SHP77 (cell line): ENCODE data around the gene PEDS1.
"Not testable (repeated sequence)": the region's sequence is repeated elsewhere in the genome, so short reads cannot be mapped to it uniquely, and the experiment has no call there.

Source experiments
- DNase-seq, 2 experiments: peaks; one replicate each; lab custom pipeline; 2025; lab: John Stamatoyannopoulos, UW

The PEDS1 gene

DNA sequence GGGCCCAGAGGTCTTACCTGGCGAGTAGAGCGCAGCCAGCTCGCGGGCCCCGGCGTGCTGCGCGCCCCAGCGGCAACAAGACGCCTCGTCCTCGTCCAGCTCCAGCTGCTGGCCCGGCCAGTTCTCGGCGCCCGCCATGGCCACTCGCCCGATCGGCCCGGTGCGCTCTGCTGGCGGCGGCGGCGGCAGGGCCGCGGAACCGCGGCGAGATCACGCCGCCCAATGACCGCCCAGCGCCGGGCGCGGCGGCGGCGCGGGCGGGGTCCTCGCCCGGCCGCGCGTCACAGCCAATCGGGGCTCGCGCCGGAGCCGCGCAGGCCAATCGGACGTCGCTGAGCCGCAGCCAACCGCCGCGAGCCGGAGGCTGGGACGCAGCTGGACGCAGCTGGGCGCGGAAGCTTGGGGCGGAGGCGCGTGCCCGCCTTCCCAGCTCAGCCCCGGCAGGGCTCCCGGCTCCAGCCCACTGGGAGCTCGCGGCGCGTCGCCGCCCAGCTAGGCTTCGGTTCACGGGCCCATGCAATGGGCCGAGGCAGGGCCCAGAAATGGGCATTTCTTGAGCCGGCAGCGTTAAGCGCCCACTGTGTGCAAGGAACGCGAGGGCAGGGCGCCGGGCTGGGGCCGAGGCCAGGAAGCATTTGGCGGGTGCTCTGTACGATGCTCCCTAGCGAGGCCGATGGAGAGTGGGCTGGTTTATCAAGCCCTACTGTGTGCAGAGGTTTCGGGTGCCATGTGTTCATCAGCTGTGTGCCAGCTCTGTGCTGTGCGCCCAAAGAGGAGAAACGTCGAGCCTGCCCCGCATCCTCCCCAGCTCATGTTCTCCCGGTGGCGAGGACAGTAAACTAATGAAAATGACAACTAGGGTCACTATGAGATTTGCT, at the start of gene PEDS1:
TSS of gene PEDS1 (minus strand) at position 224 of the 878 bp plus-strand sequence. CDS start at position 138, 86 bp downstream.
- peak; percentile 65 to 87 for DNase-seq

DNA sequence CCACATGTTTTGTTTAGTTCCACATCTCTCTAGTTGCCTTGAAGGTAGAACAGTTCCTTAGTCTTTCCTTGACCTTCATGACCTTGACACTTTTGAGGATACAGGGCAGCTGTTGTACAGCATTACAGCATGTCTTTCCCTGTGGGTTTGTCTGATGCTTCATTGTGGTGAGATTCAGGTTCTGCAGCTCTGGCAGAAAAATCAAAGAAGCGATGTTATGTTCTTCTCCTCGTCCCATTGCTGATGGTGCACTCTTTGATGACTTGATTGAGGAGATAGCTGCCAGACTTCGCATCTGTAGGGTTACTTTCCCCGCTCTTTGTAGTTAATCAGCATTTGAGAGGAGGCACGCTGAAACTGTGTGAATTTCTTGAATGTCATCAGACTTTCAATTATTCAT, 49.2 kb upstream of the PEDS1 start:
- DNase-seq, result no peak

DNA sequence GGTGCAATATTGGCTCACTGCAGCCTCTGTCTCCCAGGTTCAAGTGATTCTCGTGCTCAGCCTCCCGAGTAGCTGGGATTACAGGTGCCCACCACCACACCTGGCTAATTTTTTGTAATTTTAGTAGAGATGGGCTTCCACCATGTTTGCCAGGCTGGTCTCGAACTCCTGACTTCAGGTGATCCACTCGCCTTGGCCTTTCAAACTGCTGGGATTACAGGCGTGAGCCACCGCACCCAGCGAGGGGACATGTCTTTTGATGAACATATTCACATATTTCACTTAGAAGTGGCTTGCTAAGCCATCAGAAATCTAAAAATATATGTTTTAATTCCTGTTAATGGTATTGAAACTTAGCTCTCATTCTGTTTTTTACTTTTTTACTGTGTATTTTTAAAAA, 48.2 kb upstream of the PEDS1 start:
- not testable (repeated sequence) for DNase-seq

DNA sequence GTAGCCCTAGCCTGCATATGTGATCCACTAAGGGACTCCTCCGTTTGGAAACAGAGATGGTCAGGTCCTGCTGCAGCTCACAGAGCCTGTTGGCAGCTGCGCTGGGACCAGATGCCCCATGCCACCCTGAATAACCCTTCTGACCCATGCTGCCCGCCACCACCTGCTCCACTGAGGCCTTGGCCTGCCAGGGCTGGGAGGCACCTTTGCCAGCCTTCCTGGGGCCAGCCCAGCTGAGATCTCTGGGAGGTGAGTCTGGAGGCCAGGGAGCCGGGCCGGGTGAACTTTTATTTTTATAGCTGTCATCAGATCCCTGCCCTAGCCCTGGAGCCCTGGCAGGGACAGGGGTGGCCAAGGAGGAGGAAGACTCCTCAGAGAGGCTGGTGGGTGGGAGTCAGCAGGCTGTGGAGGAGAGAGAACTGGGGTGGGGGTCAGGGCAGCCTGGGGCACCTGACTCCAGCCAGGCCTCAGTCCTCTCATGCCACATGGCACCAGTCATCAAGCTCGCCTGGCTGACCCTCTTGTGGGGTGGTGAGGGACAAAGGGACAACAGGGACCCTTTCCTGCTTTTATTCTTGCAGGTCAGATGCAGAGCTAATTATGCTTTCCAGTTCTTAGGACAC, 47.1 kb upstream of the PEDS1 start:
- no peak for DNase-seq

DNA sequence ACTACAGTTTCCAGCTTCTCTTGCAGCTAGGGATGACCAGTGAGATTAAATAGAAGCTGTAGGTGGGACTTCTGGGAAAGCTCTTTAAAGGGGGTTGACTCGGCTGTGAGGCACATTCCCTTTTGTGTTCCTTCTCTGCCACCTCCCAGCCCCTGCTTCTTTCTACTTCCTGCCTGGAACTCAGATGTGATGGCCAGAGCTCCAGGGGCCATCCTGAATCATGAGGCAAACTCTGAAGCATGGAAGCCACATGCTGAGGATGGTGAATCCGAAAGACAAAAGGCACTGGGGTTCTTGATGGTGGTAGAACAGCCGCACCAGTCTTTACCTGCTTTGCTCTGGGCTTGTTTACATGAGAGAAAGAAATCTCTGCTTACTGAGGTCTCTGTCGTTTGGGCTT, 46.2 kb upstream of the PEDS1 start:
- DNase-seq, result no peak

DNA sequence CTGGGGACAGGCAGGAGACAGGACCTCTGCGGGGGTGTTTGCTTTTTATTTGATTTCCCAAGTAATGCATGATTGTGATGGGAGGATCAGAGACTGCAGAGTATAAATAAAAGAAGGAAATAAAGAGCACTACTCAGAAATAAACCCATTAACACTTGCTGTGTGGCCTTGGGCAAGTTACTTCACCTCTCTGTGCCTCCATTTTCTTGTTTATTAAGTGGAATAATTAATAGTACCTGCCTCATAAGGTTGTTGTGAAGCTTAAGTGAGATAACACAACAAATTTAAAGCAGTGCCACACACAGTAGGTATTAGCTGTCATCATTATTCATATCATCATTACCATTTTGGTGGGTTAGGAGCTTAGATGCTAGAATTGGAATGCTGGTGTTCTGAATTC, 45.2 kb upstream of the PEDS1 start:
- no peak for DNase-seq

DNA sequence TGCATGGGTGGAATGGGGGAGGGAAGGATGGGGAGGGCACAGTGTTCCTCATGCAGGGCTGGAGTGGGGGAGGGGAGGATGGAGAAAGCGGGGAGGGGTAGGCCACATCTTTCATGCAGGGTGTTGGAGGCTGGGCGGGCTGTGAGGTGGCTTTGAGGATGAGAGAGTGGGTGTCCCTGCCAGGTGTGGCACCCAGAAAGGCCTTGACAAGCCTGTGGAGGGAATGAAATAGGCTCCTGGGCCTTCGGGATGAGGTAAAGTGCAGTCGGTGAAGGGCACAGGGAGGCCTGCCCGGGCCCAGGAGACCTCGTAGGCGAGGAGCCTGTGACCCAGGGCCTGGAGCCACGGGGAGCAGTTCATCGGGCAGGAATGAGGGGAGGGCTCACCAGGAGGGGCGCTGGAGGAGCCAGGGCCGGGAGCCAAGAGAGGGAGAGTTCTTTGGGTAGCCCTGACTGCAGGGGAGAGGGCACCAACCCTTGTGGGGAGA, 44.7 kb upstream of the PEDS1 start:
- no peak for DNase-seq

DNA sequence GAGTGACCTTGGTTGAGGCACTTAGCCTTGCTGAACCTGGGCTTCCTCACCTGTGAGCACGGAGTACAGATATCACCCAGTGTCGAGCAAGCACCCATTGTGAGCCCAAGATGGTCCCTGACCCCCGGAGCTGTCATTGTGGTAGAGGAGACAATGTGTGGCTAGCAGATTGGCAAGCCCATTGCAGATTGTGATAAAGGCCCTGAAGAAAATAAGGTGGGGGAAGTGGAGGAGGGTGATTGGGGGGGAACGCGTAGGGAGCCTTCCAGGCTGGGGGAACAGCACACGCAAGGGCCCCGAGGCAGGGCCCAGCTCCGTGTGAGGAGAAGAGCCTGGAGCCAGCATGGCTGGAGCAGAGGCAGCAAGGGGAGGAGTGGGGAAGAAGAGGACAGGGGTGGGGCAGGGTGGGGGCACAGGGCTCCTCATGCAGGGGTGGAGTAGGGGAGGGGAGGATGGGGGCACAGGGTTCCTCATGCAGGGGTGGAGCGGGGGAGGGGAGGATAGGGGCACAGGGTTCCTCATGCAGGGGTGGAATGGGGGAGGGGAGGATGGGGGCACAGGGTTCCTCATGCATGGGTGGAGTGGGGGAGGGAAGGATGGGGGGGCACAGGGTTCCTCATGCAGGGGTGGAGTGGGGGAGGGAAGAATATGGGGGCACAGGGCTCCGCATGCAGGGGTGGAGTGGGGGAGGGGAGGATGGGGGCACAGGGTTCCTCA, 44.1 kb upstream of the PEDS1 start:
- no peak for DNase-seq

DNA sequence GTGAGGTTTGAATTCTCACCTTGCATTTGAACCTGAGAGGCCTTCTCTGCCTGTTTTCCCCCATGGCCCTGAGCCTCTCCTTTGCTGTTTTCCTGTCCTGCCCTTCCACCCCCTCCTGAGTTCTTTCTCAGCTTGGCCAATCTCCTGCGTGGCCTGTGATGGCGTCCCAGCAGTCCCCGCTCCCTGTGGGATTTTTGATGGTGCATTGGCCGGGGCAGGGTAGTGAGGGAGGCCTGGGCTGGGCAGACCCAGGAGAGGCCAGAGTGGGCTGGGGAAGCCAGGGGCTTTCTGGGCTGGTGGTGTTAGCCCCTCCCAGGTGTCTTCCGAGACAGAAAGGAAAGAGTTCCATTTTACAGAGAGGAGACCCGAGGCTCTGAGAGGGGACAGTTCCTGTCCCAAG, 43.4 kb upstream of the PEDS1 start:
- no peak for DNase-seq

DNA sequence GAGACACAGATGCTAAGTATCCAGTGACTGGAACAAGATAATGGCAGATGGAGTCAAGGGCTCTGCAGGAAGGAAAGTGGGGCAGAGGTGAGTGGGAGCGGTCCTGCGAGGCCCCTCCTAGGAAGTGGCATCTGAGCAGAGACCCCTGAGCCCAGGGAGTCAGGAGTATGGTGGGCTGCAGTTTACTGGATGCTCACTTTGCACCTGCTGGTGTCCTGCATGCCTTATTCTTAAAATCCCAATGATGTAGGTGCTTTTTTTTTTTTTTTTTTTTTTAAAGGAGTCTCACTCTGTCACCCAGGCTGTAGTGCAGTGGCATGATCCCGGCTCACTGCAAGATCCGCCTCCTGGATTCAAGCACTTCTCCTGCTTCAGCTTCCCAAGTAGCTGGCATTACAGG, 42.7 kb upstream of the PEDS1 start:
- DNase-seq, result no peak

DNA sequence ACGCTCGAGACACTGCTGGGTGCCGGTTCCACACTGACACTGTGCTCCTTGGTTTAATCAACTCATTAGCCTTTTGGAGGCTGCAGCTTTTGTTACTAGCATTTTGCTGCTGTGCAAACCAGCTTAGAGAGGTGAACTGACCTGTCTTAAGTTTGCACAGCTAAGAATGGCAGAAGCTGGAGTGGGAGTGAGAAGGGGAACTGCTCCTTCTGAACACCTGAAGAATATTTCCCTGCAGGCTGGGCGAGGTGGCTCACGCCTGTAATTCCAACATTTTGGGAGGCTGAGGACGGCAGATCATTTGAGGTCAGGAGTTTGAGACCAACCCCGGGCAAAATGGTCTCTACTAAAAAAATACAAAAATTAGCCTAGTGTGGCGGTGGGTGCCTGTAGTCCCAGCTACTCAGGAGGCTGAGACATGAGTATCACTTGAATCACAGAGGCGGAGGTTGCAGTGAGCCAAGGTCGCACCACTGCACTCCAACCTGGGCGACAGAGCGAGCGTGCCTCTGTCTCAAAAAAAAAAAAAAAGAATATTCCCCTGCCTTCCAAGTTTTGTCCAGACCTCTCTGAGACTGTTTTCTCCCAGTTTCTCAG, 42.1 kb upstream of the PEDS1 start:
- no peak for DNase-seq

DNA sequence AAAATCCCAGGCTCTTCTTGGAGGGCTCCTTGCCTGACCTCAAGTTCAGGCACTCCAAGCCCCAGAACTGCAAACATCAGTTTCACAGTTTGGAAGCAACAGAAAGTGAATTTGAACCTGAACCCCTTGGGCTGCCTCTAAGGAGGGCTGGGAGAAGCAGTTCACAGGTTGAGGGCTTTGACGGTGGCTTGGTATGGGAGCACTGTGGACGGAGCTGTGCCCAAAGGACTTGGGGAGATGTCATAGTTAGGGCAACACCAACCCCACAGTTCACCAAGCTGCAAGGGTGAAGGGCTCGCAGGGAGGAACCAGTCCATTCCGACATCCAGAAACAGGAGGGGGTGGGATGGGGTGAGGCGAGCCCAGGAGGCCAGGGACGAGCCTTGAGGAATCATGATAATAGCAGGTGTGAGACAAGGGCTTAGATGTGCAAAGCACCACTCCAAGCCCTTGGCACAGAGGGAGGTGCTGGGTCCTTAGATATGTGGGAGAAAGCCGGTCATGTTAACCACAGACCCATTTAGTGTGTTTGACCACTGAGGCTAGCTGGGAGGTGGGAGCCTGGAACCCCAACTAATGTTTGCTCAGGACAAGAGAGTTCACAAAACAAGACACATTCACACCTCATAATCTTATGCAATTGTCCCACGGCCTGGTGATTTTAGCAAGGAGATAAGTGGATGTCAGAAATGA, 41.5 kb upstream of the PEDS1 start:
- DNase-seq, result no peak

DNA sequence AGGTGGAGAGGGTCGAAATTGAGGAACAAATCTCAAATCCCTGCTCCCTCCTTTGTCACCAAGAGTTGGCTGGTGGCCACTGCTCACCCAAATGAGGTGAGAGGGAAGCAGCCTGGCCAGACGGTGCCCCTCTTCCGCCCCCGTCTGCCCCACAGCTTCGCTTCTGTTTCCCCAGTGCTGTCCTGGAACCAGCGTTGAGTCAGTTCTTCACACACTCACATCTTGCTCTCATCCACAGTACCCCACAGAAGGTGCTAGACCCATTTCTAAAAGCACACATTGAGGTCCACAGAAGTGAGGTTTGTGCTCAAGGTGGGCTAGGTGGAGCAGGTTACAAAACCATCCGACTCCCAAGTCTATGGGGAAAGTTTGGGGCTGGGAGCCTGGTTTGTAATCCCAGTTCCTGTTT, 40.9 kb upstream of the PEDS1 start:
- DNase-seq, result no peak

DNA sequence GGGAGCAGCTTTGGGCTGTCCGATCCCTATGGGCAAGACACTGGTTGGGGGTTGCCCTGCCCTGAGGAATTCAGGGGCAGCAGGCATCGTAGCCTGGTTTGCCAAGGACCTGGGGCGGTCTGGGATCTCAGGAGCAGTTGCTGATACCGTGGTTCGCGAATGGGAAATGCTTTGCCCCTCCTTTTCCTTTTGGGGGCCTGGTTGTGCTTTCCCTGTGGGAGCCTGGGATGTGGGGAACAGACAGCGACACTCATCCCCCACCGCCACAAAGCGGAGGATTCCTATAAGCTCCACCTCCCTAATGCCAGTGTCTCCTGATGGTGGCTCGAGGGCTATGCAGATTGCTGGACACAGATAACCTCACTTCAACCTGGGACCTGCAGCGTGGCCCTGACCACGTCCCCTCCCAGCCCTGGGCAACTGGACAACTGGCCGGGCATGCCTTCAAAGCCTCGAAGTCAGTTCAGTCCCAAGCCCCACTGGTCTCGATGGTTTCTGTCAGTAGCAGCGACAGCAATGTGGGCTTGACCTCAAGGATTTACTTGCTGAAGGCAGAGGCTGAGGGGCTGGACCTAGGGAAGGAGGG, 40.4 kb upstream of the PEDS1 start:
- DNase-seq, result no peak

DNA sequence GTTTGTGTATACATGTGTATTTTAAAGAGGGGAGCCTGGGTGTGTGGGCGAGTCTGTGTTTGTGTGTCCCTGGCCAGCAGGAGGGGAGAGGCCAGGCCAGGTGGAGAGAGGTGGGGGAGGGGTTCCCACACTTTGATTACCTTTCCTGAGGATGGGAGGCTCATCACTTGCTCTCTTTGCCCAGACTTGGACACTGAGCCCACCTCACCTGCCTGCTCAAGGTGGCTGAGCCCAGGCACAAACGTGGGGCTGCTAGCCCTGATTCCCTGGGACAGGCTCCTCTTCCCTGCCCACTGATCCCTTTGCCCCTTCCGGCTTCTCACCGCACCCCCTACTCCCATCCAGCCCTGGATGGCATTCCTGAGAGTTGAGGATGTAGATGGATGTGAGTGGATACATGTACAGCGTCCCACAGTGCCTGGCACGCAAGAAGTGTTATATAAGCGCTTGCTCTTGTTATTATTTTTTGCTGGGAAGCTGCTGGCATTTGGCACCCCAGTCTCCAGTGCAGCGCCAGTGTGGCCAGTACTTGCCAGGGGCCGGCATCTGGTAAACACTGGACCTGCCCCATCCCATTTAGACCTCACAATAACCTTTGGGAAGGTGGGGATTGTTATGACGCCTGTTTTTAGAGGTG, 39.8 kb upstream of the PEDS1 start:
- DNase-seq, result no peak

DNA sequence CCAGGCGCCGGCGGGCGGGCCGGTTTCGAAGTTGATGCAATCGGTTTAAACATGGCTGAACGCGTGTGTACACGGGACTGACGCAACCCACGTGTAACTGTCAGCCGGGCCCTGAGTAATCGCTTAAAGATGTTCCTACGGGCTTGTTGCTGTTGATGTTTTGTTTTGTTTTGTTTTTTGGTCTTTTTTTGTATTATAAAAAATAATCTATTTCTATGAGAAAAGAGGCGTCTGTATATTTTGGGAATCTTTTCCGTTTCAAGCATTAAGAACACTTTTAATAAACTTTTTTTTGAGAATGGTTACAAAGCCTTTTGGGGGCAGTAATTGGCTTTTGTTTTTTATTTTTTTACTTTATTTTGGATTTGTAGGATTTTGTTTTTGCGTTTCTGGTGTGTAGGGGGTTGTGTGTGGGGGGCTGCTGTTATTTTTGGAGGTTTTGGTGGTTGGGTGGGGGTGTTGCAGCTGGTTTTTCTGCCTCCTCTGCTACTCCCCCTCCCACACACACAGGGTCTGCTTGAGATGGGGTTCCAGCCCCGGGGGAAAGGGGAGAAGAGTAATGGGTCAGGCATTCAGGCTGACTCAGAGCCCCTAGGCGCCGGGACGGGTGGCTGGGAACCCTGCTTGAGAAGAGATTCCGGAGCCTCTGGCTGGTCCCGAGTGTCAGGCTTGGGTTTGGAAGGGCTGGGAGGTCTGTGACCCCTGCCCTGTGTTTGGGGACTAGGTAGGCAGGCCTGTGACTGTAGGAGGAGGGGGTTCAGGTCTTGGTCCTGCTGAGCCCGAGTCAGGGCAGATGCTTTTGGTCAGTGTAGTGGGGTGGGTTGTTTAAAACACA, 39.1 kb upstream of the PEDS1 start:
- DNase-seq, result peak; percentile 74 to 77

DNA sequence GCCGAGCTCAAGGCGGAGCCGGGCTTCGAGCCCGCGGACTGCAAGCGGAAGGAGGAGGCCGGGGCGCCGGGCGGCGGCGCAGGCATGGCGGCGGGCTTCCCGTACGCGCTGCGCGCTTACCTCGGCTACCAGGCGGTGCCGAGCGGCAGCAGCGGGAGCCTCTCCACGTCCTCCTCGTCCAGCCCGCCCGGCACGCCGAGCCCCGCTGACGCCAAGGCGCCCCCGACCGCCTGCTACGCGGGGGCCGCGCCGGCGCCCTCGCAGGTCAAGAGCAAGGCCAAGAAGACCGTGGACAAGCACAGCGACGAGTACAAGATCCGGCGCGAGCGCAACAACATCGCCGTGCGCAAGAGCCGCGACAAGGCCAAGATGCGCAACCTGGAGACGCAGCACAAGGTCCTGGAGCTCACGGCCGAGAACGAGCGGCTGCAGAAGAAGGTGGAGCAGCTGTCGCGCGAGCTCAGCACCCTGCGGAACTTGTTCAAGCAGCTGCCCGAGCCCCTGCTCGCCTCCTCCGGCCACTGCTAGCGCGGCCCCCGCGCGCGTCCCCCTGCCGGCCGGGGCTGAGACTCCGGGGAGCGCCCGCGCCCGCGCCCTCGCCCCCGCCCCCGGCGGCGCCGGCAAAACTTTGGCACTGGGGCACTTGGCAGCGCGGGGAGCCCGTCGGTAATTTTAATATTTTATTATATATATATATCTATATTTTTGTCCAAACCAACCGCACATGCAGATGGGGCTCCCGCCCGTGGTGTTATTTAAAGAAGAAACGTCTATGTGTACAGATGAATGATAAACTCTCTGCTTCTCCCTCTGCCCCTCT, 38.2 kb upstream of the PEDS1 start:
- peak; percentile 18 to 50 for DNase-seq

DNA sequence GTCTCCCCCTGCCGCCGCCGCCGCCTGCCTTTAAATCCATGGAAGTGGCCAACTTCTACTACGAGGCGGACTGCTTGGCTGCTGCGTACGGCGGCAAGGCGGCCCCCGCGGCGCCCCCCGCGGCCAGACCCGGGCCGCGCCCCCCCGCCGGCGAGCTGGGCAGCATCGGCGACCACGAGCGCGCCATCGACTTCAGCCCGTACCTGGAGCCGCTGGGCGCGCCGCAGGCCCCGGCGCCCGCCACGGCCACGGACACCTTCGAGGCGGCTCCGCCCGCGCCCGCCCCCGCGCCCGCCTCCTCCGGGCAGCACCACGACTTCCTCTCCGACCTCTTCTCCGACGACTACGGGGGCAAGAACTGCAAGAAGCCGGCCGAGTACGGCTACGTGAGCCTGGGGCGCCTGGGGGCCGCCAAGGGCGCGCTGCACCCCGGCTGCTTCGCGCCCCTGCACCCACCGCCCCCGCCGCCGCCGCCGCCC, 37.6 kb upstream of the PEDS1 start:
- peak in 1 of 2 experiments; percentile 38 for DNase-seq
